Kidney (tissue), 14 donors: Measurements from ENCODE around the gene GAB2. TPM values are rescaled to one million over a fixed set of nuclear protein-coding genes. Genes with fewer than 3 reads are reported as not detected.

ENCODE experiments used
- DNase-seq, 5 donors: peaks; one replicate each; pipeline ENCODE4 v3.0.0-alpha.2; 2013 to 2020
- FAIRE-seq: peaks from 2 replicates; lab custom pipeline; 2012; peaks lifted over from hg19 to GRCh38; lab: Jason Lieb, UNC
- H3K27ac ChIP-seq, 2 donors: one replicate each; pipeline ENCODE4 v1.7.0; 2013; ENCODE audit warnings: low read depth in 2 of 2, low read length in 2 of 2, inconsistent platforms in 1 of 2
- H3K27me3 ChIP-seq: one replicate; pipeline ENCODE4 v1.7.1; 2013; ENCODE audit warnings: low read length, inconsistent platforms; ENCODE audit not compliant: control insufficient read depth, insufficient read depth
- H3K36me3 ChIP-seq, 3 donors: one replicate each; pipeline versions ENCODE4 v1.7.0 to v1.7.1; 2013; ENCODE audit warnings: low read length in 3 of 3, control low read depth in 1 of 3, inconsistent platforms in 1 of 3; ENCODE audit not compliant: insufficient read depth in 3 of 3, control insufficient read depth in 2 of 3
- H3K4me1 ChIP-seq, 3 donors: one replicate each; pipeline versions ENCODE4 v1.7.0 to v1.7.1; 2013; ENCODE audit warnings: low read length in 3 of 3, inconsistent platforms in 1 of 3, low read depth in 1 of 3; ENCODE audit not compliant: control insufficient read depth in 2 of 3, insufficient read depth in 2 of 3
- H3K4me3 ChIP-seq, 3 donors: one replicate each; pipeline versions ENCODE4 v1.7.0 to v1.8.1; 2013; ENCODE audit warnings: low read length in 3 of 3, control low read depth in 1 of 3, inconsistent platforms in 1 of 3
- H3K9ac ChIP-seq, 3 donors: one replicate each; pipeline versions ENCODE4 v1.7.0 to v1.7.1; 2013; ENCODE audit warnings: low read length in 3 of 3, control low read depth in 1 of 3, inconsistent platforms in 1 of 3
- H3K9me3 ChIP-seq, 3 donors: one replicate each; pipeline versions ENCODE4 v1.7.0 to v1.7.1; 2013; ENCODE audit warnings: low read length in 3 of 3, control low read depth in 1 of 3, inconsistent platforms in 1 of 3; ENCODE audit not compliant: control insufficient read depth in 2 of 3, insufficient read depth in 1 of 3
- intact Hi-C: fragments of 100-400 bp; cut with DNase I; formaldehyde crosslinking; loops from one replicate; pipeline ENCODE4 v1.11.1; 2022
- polyA plus RNA-seq: library from polyadenylated mRNA; stranded (reverse); fragments of 350-450 nt; fragmentation: Illumina TruSeq; extraction: RNeasy Lipid Tissue Mini Kit (QIAGEN cat#74804); gene quantifications from one replicate; pipeline ENCODE4 v1.2.3, GENCODE V29; 2014; ENCODE audit warnings: low read depth, low replicate concordance; ENCODE audit not compliant: insufficient read depth
- total RNA-seq: library from RNA; stranded (reverse); fragmentation: NEBNext Ultra II Directional; extraction: Animal tissue kit (Norgen Biotek cat#: 25700); gene quantifications from one replicate; pipeline ENCODE4 v1.2.1, GENCODE V29; 2021
- TF ChIP-seq, protein P1 (sequence below): IDR thresholded peaks from 3 replicates; pipeline ENCODE4 v1.5.1; 2012; ENCODE audit warnings: mild to moderate bottlenecking, moderate library complexity, borderline replicate concordance; ENCODE audit not compliant: insufficient read depth; ENCODE audit errors: extremely low read depth
- donor health status: control.
- donor health status: control.
- donor health status: control.
- donor health status: control.
- donor health status: control.
- donor health status: DM: yes; HTN: yes; CAD: no.
- donor health status: Normal renal cell carcinoma (clear cell type).

Gene GAB2
- total and polyA plus RNA-seq, 2 donors from 2014 or later = 3.3 to 23.6 TPM

DNA sequence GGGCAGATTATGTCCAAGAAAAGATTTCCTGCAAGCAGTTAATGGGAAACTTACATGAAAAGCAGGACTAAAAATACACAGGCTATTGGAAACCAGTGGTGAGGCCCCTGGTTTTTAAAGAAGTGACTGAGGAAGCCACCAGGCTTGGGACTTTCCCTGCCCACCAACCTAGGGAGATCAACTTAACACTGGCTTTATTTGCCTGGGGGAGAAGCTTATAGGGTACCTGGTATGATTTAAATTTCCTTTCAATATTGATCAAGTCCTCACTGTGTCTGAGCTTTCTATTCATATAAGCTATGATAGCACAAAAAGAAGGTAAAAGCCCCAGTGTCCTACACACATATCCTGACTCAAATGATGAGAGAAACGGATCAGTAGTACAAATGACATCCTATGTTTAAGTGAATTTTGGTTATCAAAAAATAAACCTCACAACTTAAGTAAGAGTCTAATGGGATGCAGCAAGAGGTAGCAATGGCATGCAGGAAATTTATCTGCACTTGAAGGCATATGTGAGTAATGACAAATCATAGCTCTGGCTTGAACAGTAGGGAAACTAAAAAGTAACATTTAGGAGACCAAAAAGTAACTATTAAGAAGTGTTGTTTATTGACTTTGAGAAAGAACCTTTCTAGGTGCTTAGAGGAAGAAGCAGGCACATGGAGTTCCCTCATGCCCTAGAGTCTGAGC lies 85.3 kb downstream of the GAB2 start:
- DNase-seq = no peak
- TF ChIP-seq, protein P1, sequence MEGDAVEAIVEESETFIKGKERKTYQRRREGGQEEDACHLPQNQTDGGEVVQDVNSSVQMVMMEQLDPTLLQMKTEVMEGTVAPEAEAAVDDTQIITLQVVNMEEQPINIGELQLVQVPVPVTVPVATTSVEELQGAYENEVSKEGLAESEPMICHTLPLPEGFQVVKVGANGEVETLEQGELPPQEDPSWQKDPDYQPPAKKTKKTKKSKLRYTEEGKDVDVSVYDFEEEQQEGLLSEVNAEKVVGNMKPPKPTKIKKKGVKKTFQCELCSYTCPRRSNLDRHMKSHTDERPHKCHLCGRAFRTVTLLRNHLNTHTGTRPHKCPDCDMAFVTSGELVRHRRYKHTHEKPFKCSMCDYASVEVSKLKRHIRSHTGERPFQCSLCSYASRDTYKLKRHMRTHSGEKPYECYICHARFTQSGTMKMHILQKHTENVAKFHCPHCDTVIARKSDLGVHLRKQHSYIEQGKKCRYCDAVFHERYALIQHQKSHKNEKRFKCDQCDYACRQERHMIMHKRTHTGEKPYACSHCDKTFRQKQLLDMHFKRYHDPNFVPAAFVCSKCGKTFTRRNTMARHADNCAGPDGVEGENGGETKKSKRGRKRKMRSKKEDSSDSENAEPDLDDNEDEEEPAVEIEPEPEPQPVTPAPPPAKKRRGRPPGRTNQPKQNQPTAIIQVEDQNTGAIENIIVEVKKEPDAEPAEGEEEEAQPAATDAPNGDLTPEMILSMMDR = no peak
- Histone ChIP-seq H3K9ac (no peak overlapping the region), H3K27ac (no peak overlapping the region), H3K9me3 (no peaks in the 10 kb centered on the region), H3K36me3 (no peaks in the 10 kb centered on the region), H3K27me3 (no peaks in the 10 kb centered on the region), H3K4me3 (no peak overlapping the region), H3K4me1 (no peaks in the 10 kb centered on the region)
- intact Hi-C loops = no loop called here
- FAIRE-seq = no peak

DNA sequence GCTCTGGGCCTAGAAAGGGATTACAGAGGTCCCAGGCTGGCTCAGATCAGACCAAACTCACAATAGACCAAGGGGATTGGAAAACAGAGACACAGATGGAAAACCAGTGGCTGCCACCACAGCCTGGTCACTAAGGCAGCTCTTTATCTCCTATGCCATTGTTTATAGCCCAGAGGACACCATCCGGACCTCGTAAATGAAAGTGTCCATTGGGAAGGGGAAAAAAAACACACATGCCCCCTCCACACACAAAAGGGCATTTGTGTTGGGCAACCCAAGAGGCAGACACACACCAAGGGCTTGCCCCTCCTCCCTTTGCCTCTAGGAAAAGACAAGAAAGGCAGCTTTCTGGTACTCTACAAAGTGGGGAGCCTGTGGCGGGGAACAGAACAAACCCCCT lies 85.9 kb downstream of the GAB2 start:
- intact Hi-C loops = no loop called here
- no peaks in the 10 kb centered on the region for H3K36me3 ChIP-seq
- DNase-seq = no peak
- TF ChIP-seq, protein P1 = no peak
- H3K4me3 ChIP-seq = no peak overlapping the region
- no peak overlapping the region for H3K9ac ChIP-seq
- no peaks in the 10 kb centered on the region for H3K4me1 ChIP-seq
- no peaks in the 10 kb centered on the region for H3K27me3 ChIP-seq
- no peak for FAIRE-seq
- H3K9me3 ChIP-seq = no peaks in the 10 kb centered on the region
- H3K27ac ChIP-seq = no peak overlapping the region

DNA sequence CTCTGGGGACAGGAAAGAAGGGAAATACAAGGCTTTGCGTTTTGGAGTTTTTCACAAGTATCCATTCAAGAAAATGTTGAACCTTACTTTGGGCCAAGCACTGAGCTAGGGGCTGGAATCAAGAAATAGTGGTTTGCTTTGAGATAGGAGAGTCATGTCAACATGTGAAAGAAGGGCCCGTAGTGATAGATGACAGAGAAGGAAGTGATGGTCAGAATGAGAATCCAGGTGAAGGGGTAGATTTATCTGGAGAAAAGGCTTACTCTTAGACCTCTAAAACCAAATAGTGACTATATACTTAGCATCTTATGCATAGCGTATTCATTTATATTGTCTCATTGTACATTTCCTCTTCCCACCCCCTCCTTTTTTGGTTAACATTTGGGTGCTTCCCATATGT lies 87.3 kb downstream of the GAB2 start:
- TF ChIP-seq, protein P1 = no peak
- FAIRE-seq = no peak

DNA sequence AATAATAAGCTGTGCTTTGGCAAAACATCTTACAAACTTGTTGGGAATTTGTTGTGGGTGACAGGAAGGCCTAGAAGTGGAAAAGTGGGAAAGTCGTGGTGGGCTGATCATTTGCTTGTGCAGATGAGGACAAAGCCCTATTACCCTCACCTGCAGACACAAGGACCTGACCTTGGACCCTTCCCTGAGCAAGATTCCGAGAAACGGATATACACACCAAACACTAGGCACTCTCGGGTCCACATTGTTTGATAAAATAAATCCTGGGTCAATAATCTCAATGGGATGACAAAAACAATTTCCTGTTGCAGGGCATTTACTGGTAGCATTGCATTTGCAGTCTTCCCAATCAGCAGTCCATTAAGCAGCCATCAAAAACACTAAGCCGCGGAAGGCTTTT lies 89.7 kb downstream of the GAB2 start:
- Histone ChIP-seq H3K9ac (no peak overlapping the region), H3K4me1 (no peaks in the 10 kb centered on the region), H3K27me3 (no peaks in the 10 kb centered on the region), H3K27ac (no peak overlapping the region), H3K9me3 (no peaks in the 10 kb centered on the region), H3K36me3 (no peaks in the 10 kb centered on the region), H3K4me3 (no peak overlapping the region)
- DNase-seq (no peak), FAIRE-seq (no peak)
- intact Hi-C loops = no loop called here
- TF ChIP-seq, protein P1 = no peak

More for the DNA sequence above, 87.3 kb downstream of the GAB2 start:
- Histone ChIP-seq H3K36me3 (no peaks in the 10 kb centered on the region), H3K4me1 (no peaks in the 10 kb centered on the region), H3K9ac (no peak overlapping the region), H3K27ac (no peak overlapping the region), H3K27me3 (no peaks in the 10 kb centered on the region), H3K4me3 (no peak overlapping the region), H3K9me3 (no peaks in the 10 kb centered on the region)
- DNase-seq = no peak
- intact Hi-C loops = no loop called here
